A204.1 (cell line): ENCODE data around the gene CCDC126.
"Not testable (repeated sequence)": the region's sequence is repeated elsewhere in the genome, so short reads cannot be mapped to it uniquely, and the experiment has no call there.

Experiments used
- FAIRE-seq: peaks from 2 replicates; lab custom pipeline; 2012; peaks lifted over from hg19 to GRCh38; lab: Jason Lieb, UNC

The CCDC126 gene

GRCh38 chr7:23597094-23598091 lies at the start of gene CCDC126:
Gene CCDC126 (plus strand): TSS chr7:23597382. CDS start chr7:23611316, 13,934 bp downstream.
- no peak for FAIRE-seq

- no peak for FAIRE-seq
These were observed 49.5 kb upstream of the CCDC126 start for GRCh38 chr7:23547662-23548061.

- peak; percentile 40 for FAIRE-seq
These were observed 38.9 kb upstream of the CCDC126 start for GRCh38 chr7:23558303-23558702.

- peak; percentile 75 for FAIRE-seq
These were observed 26.5 kb upstream of the CCDC126 start for GRCh38 chr7:23570592-23571200.

GRCh38 chr7:23581975-23582374 lies 15.2 kb upstream of the CCDC126 start:
- not testable (repeated sequence) for FAIRE-seq

GRCh38 chr7:23585304-23585703 lies 11.9 kb upstream of the CCDC126 start:
- not testable (repeated sequence) for FAIRE-seq

- FAIRE-seq = no peak
These were observed 11.0 kb upstream of the CCDC126 start for GRCh38 chr7:23586159-23586558.

- no peak for FAIRE-seq
These were observed 6.7 kb upstream of the CCDC126 start for GRCh38 chr7:23590529-23590928.

GRCh38 chr7:23593706-23594105 lies 3.5 kb upstream of the CCDC126 start:
- no peak for FAIRE-seq

- FAIRE-seq = no peak
These were observed 2.1 kb upstream of the CCDC126 start for GRCh38 chr7:23594879-23595604.

- no peak for FAIRE-seq
These were observed 1.1 kb downstream of the CCDC126 start for GRCh38 chr7:23598296-23598695.

GRCh38 chr7:23600236-23600635 lies 3.1 kb downstream of the CCDC126 start:
- no peak for FAIRE-seq

GRCh38 chr7:23603632-23604295 lies 6.6 kb downstream of the CCDC126 start:
- FAIRE-seq = no peak

- FAIRE-seq = no peak
These were observed 7.1 kb downstream of the CCDC126 start for GRCh38 chr7:23604296-23604640.

GRCh38 chr7:23607130-23607529 lies 9.9 kb downstream of the CCDC126 start:
- FAIRE-seq = no peak

- FAIRE-seq = no peak
These were observed 10.7 kb downstream of the CCDC126 start for GRCh38 chr7:23607866-23608265.

GRCh38 chr7:23615331-23615730 lies 18.1 kb downstream of the CCDC126 start:
- no peak for FAIRE-seq

- FAIRE-seq = no peak
These were observed 19.4 kb downstream of the CCDC126 start for GRCh38 chr7:23616593-23616992.

GRCh38 chr7:23617482-23617881 lies 20.3 kb downstream of the CCDC126 start:
- FAIRE-seq = no peak

- no peak for FAIRE-seq
These were observed 21.1 kb downstream of the CCDC126 start for GRCh38 chr7:23618241-23618640.

- FAIRE-seq = no peak
These were observed 22.0 kb downstream of the CCDC126 start for GRCh38 chr7:23619141-23619540.

- FAIRE-seq = no peak
These were observed 25.3 kb downstream of the CCDC126 start for GRCh38 chr7:23622506-23622925.
